Retina (tissue), 1 donor: ENCODE results near the gene CHIC2.
"Not testable (repeated sequence)": the region's sequence is repeated elsewhere in the genome, so short reads cannot be mapped to it uniquely, and the experiment has no call there.

Source experiments
- DNase-seq: peaks from one replicate; pipeline ENCODE4 v3.0.0-alpha.2; 2016

The CHIC2 gene

GRCh38 chr4:54056360-54056759 is 8.0 kb downstream of the CHIC2 start:
- DNase-seq, result no peak

- no peak for DNase-seq
Measured at GRCh38 chr4:54055494-54055893, 8.9 kb downstream of the CHIC2 start.

- DNase-seq, result no peak
Measured at GRCh38 chr4:54054501-54054900, 9.9 kb downstream of the CHIC2 start.

- not testable (repeated sequence) for DNase-seq
Measured at GRCh38 chr4:54053322-54053721, 11.1 kb downstream of the CHIC2 start.

- no peak for DNase-seq
Measured at GRCh38 chr4:54050214-54050904, 14.0 kb downstream of the CHIC2 start.

GRCh38 chr4:54043630-54044029 is 20.8 kb downstream of the CHIC2 start:
- DNase-seq, result not testable (repeated sequence)

- DNase-seq, result no peak
Measured at GRCh38 chr4:54041933-54042332, 22.5 kb downstream of the CHIC2 start.

- no peak for DNase-seq
Measured at GRCh38 chr4:54041100-54041499, 23.3 kb downstream of the CHIC2 start.

- DNase-seq, result no peak
Measured at GRCh38 chr4:54038056-54038455, 26.3 kb downstream of the CHIC2 start.

GRCh38 chr4:54036184-54036583 is 28.2 kb downstream of the CHIC2 start:
- DNase-seq, result no peak

- DNase-seq, result no peak
Measured at GRCh38 chr4:54032558-54033135, 31.8 kb downstream of the CHIC2 start.

GRCh38 chr4:54027311-54027710 is 37.1 kb downstream of the CHIC2 start:
- DNase-seq, result no peak

GRCh38 chr4:54025582-54025981 is 38.8 kb downstream of the CHIC2 start:
- DNase-seq, result no peak

GRCh38 chr4:54023019-54023418 is 41.4 kb downstream of the CHIC2 start:
- DNase-seq, result not testable (repeated sequence)

- DNase-seq, result no peak
Measured at GRCh38 chr4:54017974-54018373, 46.4 kb downstream of the CHIC2 start.

GRCh38 chr4:54017308-54017707 is 47.1 kb downstream of the CHIC2 start:
- no peak for DNase-seq

GRCh38 chr4:54016504-54016903 is 47.9 kb downstream of the CHIC2 start:
- DNase-seq, result no peak

GRCh38 chr4:54015423-54016030 is 48.9 kb downstream of the CHIC2 start:
- DNase-seq, result peak; percentile 56

GRCh38 chr4:54014666-54015160 is 49.7 kb downstream of the CHIC2 start:
- no peak for DNase-seq

- no peak for DNase-seq
Measured at GRCh38 chr4:54011201-54011600, 53.2 kb downstream of the CHIC2 start.

- no peak for DNase-seq
Measured at GRCh38 chr4:54006755-54007154, 57.6 kb downstream of the CHIC2 start.

GRCh38 chr4:54005475-54005874 is 58.9 kb downstream of the CHIC2 start:
- no peak for DNase-seq

- no peak for DNase-seq
Measured at GRCh38 chr4:54004463-54004862, 59.9 kb downstream of the CHIC2 start.

- no peak for DNase-seq
Measured at GRCh38 chr4:54001668-54002365, 62.6 kb downstream of the CHIC2 start.
